NB4 (cell line): ENCODE results near the gene ARID4A.
A peak's percentile ranks its signal among the peaks of the same experiment; 100 is the strongest.

Experiments used
- DNase-seq: peaks from one replicate; pipeline ENCODE4 v3.0.0; 2010; ENCODE audit warnings: low read depth
- H3K4me3 ChIP-seq: one replicate; pipeline ENCODE4 v1.5.1; 2011; ENCODE audit warnings: mild to moderate bottlenecking, low read depth, low read length, moderate library complexity
- CTCF ChIP-seq: IDR thresholded peaks from one replicate; pipeline ENCODE4 v1.5.1; 2012; ENCODE audit warnings: low read depth, low read length
- MAX ChIP-seq: IDR thresholded peaks from 2 replicates; pipeline ENCODE4 v1.6.1; 2011; ENCODE audit warnings: low read depth, low read length
- MYC ChIP-seq: IDR thresholded peaks from 2 replicates; pipeline ENCODE4 v1.6.1; 2011; ENCODE audit warnings: low read depth, low read length
- POLR2A ChIP-seq: IDR thresholded peaks from 2 replicates; pipeline ENCODE4 v1.6.1; 2011; ENCODE audit warnings: mild to moderate bottlenecking; ENCODE audit not compliant: insufficient read length; ENCODE audit errors: extremely low read depth

Gene ARID4A

DNA sequence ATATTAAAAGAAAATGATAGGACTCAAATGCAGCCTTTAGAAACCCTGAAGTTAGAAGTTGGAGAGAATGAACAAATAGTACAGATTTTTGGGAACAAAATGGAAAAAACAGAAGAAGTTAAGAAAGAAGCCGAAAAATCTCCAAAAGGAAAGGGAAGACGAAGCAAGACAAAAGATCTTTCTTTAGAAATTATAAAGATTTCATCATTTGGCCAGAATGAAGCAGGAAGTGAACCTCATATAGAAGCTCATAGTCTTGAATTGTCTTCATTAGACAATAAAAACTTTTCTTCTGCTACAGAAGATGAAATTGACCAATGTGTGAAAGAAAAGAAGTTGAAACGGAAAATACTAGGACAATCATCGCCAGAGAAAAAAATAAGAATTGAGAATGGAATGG is 66.0 kb downstream of the ARID4A start:
- DNase-seq = no peak
- TF ChIP-seq CTCF (no peak), MYC (no peak), POLR2A (no peak), MAX (no peak)
- no peak overlapping the region for H3K4me3 ChIP-seq

DNA sequence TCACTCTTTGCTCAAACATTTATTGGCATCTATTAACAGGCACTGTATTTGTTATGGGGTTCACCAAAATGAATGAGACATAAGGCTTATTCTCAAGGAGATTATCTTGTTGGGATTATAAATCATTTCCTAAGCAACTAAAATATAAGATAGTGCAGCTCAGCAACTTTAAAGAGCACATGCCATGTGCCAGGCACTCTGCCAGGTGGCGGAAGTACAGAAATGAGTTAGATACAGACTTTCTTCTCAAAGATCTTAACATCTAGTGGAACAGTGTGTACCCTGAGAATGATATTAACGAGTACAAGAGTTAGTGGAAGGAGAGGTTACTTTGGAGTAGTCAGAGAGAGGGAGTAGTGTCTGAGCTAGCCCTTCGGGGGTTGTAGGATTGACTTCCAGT is 68.9 kb downstream of the ARID4A start:
- no peak overlapping the region for H3K4me3 ChIP-seq
- no peak for DNase-seq
- no peak for TF ChIP-seq MAX
- TF ChIP-seq POLR2A = no peak
- TF ChIP-seq CTCF = no peak
- TF ChIP-seq MYC = no peak

- H3K4me3 ChIP-seq = no peak overlapping the region
- TF ChIP-seq MYC = no peak
- TF ChIP-seq MAX = no peak
- TF ChIP-seq CTCF = no peak
- TF ChIP-seq POLR2A = no peak
- DNase-seq = no peak
Observed at GRCh38 chr14:58368956-58369355, 70.6 kb downstream of the ARID4A start.

GRCh38 chr14:58376791-58377190 is 78.4 kb downstream of the ARID4A start:
- DNase-seq = no peak
- no peak overlapping the region for H3K4me3 ChIP-seq
- TF ChIP-seq CTCF = no peak
- no peak for TF ChIP-seq MAX
- TF ChIP-seq MYC = no peak
- no peak for TF ChIP-seq POLR2A

DNA sequence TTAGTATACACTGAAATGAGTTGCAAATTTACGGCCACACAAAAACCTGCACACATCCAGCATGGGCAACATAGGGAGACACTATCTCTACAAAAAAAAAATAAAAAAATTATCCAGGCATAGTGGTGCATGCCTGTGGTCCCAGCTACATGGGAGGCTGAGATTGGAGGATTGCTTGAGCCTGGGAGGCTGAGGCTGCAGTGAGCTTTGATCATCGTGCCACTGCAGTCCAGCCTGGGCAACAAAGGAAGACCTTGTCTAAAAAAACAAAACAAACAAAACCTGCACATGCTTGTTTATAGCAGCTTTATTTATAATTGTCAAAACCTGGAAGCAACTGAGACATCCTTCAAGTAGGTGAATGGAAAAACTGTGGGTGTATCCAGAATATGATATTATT is 92.5 kb downstream of the ARID4A start:
- DNase-seq = no peak
- no peak overlapping the region for H3K4me3 ChIP-seq
- TF ChIP-seq POLR2A (no peak), MAX (no peak), MYC (no peak), CTCF (no peak)

- peak overlapping the region; percentile 55 for H3K4me3 ChIP-seq
- TF ChIP-seq CTCF (no peak), MAX (no peak), MYC (no peak), POLR2A (no peak)
- no peak for DNase-seq
Observed at GRCh38 chr14:58395562-58395811, 97.1 kb downstream of the ARID4A start.
